ENCODE results near the gene VPS35. TPM values are rescaled to one million over a fixed set of nuclear protein-coding genes. Genes with fewer than 3 reads are reported as not detected.
A peak's percentile ranks its signal among the peaks of the same experiment; 100 is the strongest.

Gene VPS35
- total and polyA plus RNA-seq, 12 donors, result 12.8 to 112 (median 64.8) TPM

DNA sequence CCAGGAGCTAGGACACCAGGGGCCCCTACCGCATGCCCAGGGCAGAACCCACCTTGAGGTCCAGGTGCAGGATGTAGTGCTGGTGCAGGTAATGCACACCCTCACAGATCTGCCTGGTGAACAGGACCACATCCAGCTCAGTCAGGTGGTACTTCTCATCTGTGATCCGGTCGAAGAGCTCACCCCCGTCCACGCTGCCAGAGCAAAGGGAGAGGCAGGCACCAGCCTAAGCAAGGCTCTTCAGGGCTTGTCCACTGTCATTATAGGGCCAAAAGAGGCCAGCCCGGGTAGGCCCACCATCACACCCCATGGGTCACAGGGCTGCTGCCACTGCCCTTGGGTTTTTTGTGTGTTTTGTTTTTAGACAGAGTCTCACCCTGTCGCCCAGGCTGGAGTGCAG is 38.2 kb upstream of the VPS35 start:
- intact Hi-C loops (cut with DNase I), result no loop called here
- WGBS, 4 donors, result 93 to 97% (median 95%) methylated on average over 2 to 7 of the region's 7 CpGs
- no peaks in the 10 kb centered on the region for H3K4me1 ChIP-seq (replicated peaks in 1 of 2)

GRCh38 chr16:46721885-46722284 is 32.9 kb upstream of the VPS35 start:
- H3K27me3 ChIP-seq, result no peaks in the 10 kb centered on the region
- TF ChIP-seq POLR2A (IDR thresholded peaks at IDR 0.05), result no peak
- TF ChIP-seq CTCF (IDR thresholded peaks at IDR 0.05), result no peak
- no peak overlapping the region for H3K27ac ChIP-seq
- H3K4me1 ChIP-seq (replicated peaks in 1 of 2), result no peaks in the 10 kb centered on the region
- no peaks in the 10 kb centered on the region for H3K36me3 ChIP-seq (replicated peaks in 1 of 2)
- 72 to 92% (median 86%) methylated on average over 3 to 4 of the region's 4 CpGs for whole genome bisulfite sequencing, 4 donors
- peaks cover 0 to 7% (median 0%) of the 10 kb centered on the region in 3 donors for H3K9me3 ChIP-seq (replicated peaks in 1 of 3)
- no peak for DNase-seq
- intact Hi-C loops (cut with DNase I), result no loop called here
- no peak overlapping the region for H3K4me3 ChIP-seq

More for the DNA sequence above, 38.2 kb upstream of the VPS35 start:
- H3K27ac ChIP-seq, result no peak overlapping the region
- no peaks in the 10 kb centered on the region for H3K27me3 ChIP-seq
- peaks cover 0 to 7% (median 0%) of the 10 kb centered on the region in 3 donors for H3K9me3 ChIP-seq (replicated peaks in 1 of 3)
- TF ChIP-seq CTCF (IDR thresholded peaks at IDR 0.05), result no peak
- TF ChIP-seq POLR2A (IDR thresholded peaks at IDR 0.05), result no peak
- DNase-seq, result peak in 1 of 7 donors; percentile 17
- no peaks in the 10 kb centered on the region for H3K36me3 ChIP-seq (replicated peaks in 1 of 2)
- H3K4me3 ChIP-seq, result no peak overlapping the region

GRCh38 chr16:46720619-46721018 is 31.6 kb upstream of the VPS35 start:
- intact Hi-C loops (cut with DNase I), result no loop called here
- no peak overlapping the region for H3K4me3 ChIP-seq
- 86 to 100% (median 94%) methylated on average over 2 of the region's 2 CpGs for WGBS, 4 donors
- no peaks in the 10 kb centered on the region for H3K36me3 ChIP-seq (replicated peaks in 1 of 2)
- TF ChIP-seq CTCF (IDR thresholded peaks at IDR 0.05) (no peak), POLR2A (IDR thresholded peaks at IDR 0.05) (no peak)
- DNase-seq, result no peak
- no peaks in the 10 kb centered on the region for H3K4me1 ChIP-seq (replicated peaks in 1 of 2)
- no peak overlapping the region for H3K27ac ChIP-seq
- H3K27me3 ChIP-seq, result no peaks in the 10 kb centered on the region
- peaks cover 0 to 7% (median 0%) of the 10 kb centered on the region in 3 donors for H3K9me3 ChIP-seq (replicated peaks in 1 of 3)

DNA sequence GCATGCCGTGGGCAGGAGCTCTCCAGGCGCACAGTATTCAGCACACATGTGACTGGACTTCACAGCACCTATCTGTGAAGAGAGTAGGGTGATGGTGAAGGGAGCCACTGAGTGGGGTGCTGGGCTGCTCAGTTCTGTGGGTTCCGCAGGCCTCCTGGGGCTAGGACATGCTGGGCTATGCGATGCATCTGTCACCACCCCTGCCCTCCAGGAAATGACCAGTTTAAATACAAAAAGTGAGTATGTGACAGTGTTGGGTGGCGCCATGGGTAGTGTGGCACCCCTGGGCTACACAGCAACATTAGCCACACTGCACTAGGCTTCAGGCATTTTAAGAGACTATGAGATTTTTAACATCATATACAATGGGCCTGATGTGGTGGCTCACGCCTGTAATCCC is 30.6 kb upstream of the VPS35 start:
- Histone ChIP-seq H3K36me3 (replicated peaks in 1 of 2) (no peaks in the 10 kb centered on the region), H3K9me3 (replicated peaks in 1 of 3) (no peaks in the 10 kb centered on the region), H3K4me3 (no peak overlapping the region), H3K27ac (no peak overlapping the region), H3K4me1 (replicated peaks in 1 of 2) (no peaks in the 10 kb centered on the region), H3K27me3 (no peaks in the 10 kb centered on the region)
- no peak for DNase-seq
- 84 to 97% (median 92%) methylated on average over 4 to 6 of the region's 6 CpGs for WGBS, 4 donors
- no peak for TF ChIP-seq CTCF (IDR thresholded peaks at IDR 0.05)
- TF ChIP-seq POLR2A (IDR thresholded peaks at IDR 0.05), result no peak
- intact Hi-C loops (cut with DNase I), result no loop called here
